Mesendoderm (in vitro differentiated cells): ENCODE measurements around the gene SHPK.

Experiments
- DNase-seq: peaks from one replicate; pipeline ENCODE4 v3.0.0; 2013
- H2AK5ac ChIP-seq: 2 replicates; pipeline ENCODE4 v1.6.1; 2013; ENCODE audit warnings: low read length, inconsistent platforms
- H2BK120ac ChIP-seq: 2 replicates; pipeline ENCODE4 v1.6.1; 2013; ENCODE audit warnings: low read depth, mild to moderate bottlenecking, low read length, moderate library complexity, mixed read lengths
- H2BK15ac ChIP-seq: replicated peaks from 2 replicates; pipeline ENCODE4 v1.6.1; 2013; ENCODE audit warnings: low read depth, mild to moderate bottlenecking, moderate library complexity
- H2BK5ac ChIP-seq: 2 replicates; pipeline ENCODE4 v1.6.1; 2013; ENCODE audit warnings: low read length, inconsistent platforms
- H3K18ac ChIP-seq: 2 replicates; pipeline ENCODE4 v1.6.1; 2013; ENCODE audit warnings: mild to moderate bottlenecking, low read length, mixed read lengths
- H3K23ac ChIP-seq: one replicate; pipeline ENCODE4 v1.6.1; 2013; ENCODE audit warnings: low read length
- H3K27ac ChIP-seq: 2 replicates; pipeline ENCODE4 v1.5.1; 2013; ENCODE audit warnings: low read depth, mild to moderate bottlenecking, inconsistent platforms, low read length, moderate library complexity
- H3K27me3 ChIP-seq: 2 replicates; pipeline ENCODE4 v1.6.1; 2013; ENCODE audit warnings: low read length, control low read depth, mild to moderate bottlenecking, inconsistent platforms; ENCODE audit not compliant: insufficient read depth, poor library complexity
- H3K36me3 ChIP-seq: 2 replicates; pipeline ENCODE4 v1.6.1; 2013; ENCODE audit warnings: low read length, inconsistent platforms; ENCODE audit not compliant: control insufficient read depth, insufficient read depth
- H3K4ac ChIP-seq: one replicate; pipeline ENCODE4 v1.6.1; 2013; ENCODE audit warnings: low read depth, mild to moderate bottlenecking, low read length, moderate library complexity
- H3K4me1 ChIP-seq: 2 replicates; pipeline ENCODE4 v1.6.1; 2013; ENCODE audit warnings: low read depth, low read length, inconsistent platforms; ENCODE audit not compliant: control insufficient read depth
- H3K4me2 ChIP-seq: 2 replicates; pipeline ENCODE4 v1.6.1; 2013; ENCODE audit warnings: low read length
- H3K4me3 ChIP-seq: 2 replicates; pipeline ENCODE4 v1.5.1; 2013; ENCODE audit warnings: mild to moderate bottlenecking, low read length
- H3K56ac ChIP-seq: one replicate; pipeline ENCODE4 v1.6.1; 2013; ENCODE audit warnings: low read length
- H3K79me1 ChIP-seq: 2 replicates; pipeline ENCODE4 v1.6.1; 2013; ENCODE audit warnings: low read length, inconsistent platforms
- H3K79me2 ChIP-seq: 2 replicates; pipeline ENCODE4 v1.6.1; 2013; ENCODE audit warnings: mild to moderate bottlenecking, low read length; ENCODE audit not compliant: control insufficient read depth, insufficient read depth
- H3K9ac ChIP-seq: 2 replicates; pipeline ENCODE4 v1.6.1; 2013; ENCODE audit warnings: low read length, inconsistent platforms
- H4K5ac ChIP-seq: one replicate; pipeline ENCODE4 v1.6.1; 2013; ENCODE audit warnings: low read length
- H4K8ac ChIP-seq: one replicate; pipeline ENCODE4 v1.6.1; 2013; ENCODE audit warnings: low read depth, mild to moderate bottlenecking, control low read depth, low read length, moderate library complexity
- WGBS: extraction: QIAGEN DNeasy Blood & Tissue Kit; methylation state at CpG from one replicate; pipeline ENCODE4 v1.1.7; 2013; ENCODE audit warnings: low lambda C conversion rate, missing lambda C conversion rate; ENCODE audit not compliant: insufficient coverage; ENCODE audit errors: extremely low coverage; 5-methylcytosine and 5-hydroxymethylcytosine counted together

SHPK gene

GRCh38 chr17:3594976-3595375 is 41.1 kb downstream of the SHPK start:
- H3K4me2 ChIP-seq: no peak overlapping the region
- no peak overlapping the region for H3K4ac ChIP-seq
- no peaks in the 10 kb centered on the region for H3K4me1 ChIP-seq
- H3K79me1 ChIP-seq: no peaks in the 10 kb centered on the region
- no peak overlapping the region for H3K4me3 ChIP-seq
- no peak overlapping the region for H3K18ac ChIP-seq
- H3K56ac ChIP-seq: no peak overlapping the region
- no peak overlapping the region for H3K27ac ChIP-seq
- no peaks in the 10 kb centered on the region for H3K36me3 ChIP-seq
- no peak overlapping the region for H4K8ac ChIP-seq
- H2BK15ac ChIP-seq: no peak overlapping the region
- H3K27me3 ChIP-seq: no peaks in the 10 kb centered on the region
- H2BK120ac ChIP-seq: no peak overlapping the region
- no peak overlapping the region for H3K23ac ChIP-seq
- no peak overlapping the region for H2BK5ac ChIP-seq
- no peak overlapping the region for H4K5ac ChIP-seq
- no peak overlapping the region for H2AK5ac ChIP-seq
- no peak for DNase-seq
- no peaks in the 10 kb centered on the region for H3K79me2 ChIP-seq
- no CpG with 5 or more reads among the region's 15 CpGs for WGBS
- H3K9ac ChIP-seq: no peak overlapping the region

- Histone ChIP-seq H3K27me3 (no peaks in the 10 kb centered on the region), H3K4ac (no peak overlapping the region), H3K4me3 (no peak overlapping the region), H3K79me2 (no peaks in the 10 kb centered on the region), H2BK15ac (no peak overlapping the region), H3K36me3 (no peaks in the 10 kb centered on the region), H3K79me1 (no peaks in the 10 kb centered on the region), H3K4me2 (no peak overlapping the region), H3K4me1 (no peaks in the 10 kb centered on the region), H3K27ac (no peak overlapping the region), H3K18ac (no peak overlapping the region), H3K56ac (no peak overlapping the region), H3K23ac (no peak overlapping the region), H2BK120ac (no peak overlapping the region), H3K9ac (no peak overlapping the region), H2BK5ac (no peak overlapping the region), H4K5ac (no peak overlapping the region), H2AK5ac (no peak overlapping the region), H4K8ac (no peak overlapping the region)
- peak; percentile 18 for DNase-seq
- WGBS: no CpG with 5 or more reads among the region's 11 CpGs
Observed at GRCh38 chr17:3594051-3594800, 41.8 kb downstream of the SHPK start.

- H3K79me1 ChIP-seq: no peaks in the 10 kb centered on the region
- H3K23ac ChIP-seq: no peak overlapping the region
- no CpG with 5 or more reads among the region's 5 CpGs for WGBS
- H3K4me3 ChIP-seq: no peak overlapping the region
- H2BK5ac ChIP-seq: no peak overlapping the region
- H2AK5ac ChIP-seq: no peak overlapping the region
- no peak overlapping the region for H3K27ac ChIP-seq
- no peak overlapping the region for H3K18ac ChIP-seq
- no peak overlapping the region for H3K56ac ChIP-seq
- no peaks in the 10 kb centered on the region for H3K4me1 ChIP-seq
- H2BK15ac ChIP-seq: no peak overlapping the region
- no peak overlapping the region for H3K9ac ChIP-seq
- H3K4ac ChIP-seq: no peak overlapping the region
- no peaks in the 10 kb centered on the region for H3K27me3 ChIP-seq
- H3K36me3 ChIP-seq: no peaks in the 10 kb centered on the region
- H3K4me2 ChIP-seq: no peak overlapping the region
- no peak overlapping the region for H2BK120ac ChIP-seq
- no peak overlapping the region for H4K5ac ChIP-seq
- H3K79me2 ChIP-seq: no peaks in the 10 kb centered on the region
- DNase-seq: no peak
- no peak overlapping the region for H4K8ac ChIP-seq
Observed at GRCh38 chr17:3593384-3593783, 42.7 kb downstream of the SHPK start.

GRCh38 chr17:3592216-3592860 is 43.7 kb downstream of the SHPK start:
- Histone ChIP-seq H2BK15ac (no peak overlapping the region), H3K27ac (no peak overlapping the region), H3K56ac (no peak overlapping the region), H2AK5ac (no peak overlapping the region), H3K79me2 (no peaks in the 10 kb centered on the region), H3K18ac (no peak overlapping the region), H4K5ac (no peak overlapping the region), H3K4me1 (no peaks in the 10 kb centered on the region), H3K4me3 (no peak overlapping the region), H3K9ac (no peak overlapping the region), H3K79me1 (no peaks in the 10 kb centered on the region), H2BK120ac (no peak overlapping the region), H3K4me2 (no peak overlapping the region), H3K36me3 (no peaks in the 10 kb centered on the region), H3K27me3 (no peaks in the 10 kb centered on the region), H2BK5ac (no peak overlapping the region), H3K23ac (no peak overlapping the region), H4K8ac (no peak overlapping the region), H3K4ac (no peak overlapping the region)
- no CpG with 5 or more reads among the region's 15 CpGs for WGBS
- no peak for DNase-seq

- H3K4me3 ChIP-seq: no peak overlapping the region
- no peak overlapping the region for H3K9ac ChIP-seq
- H4K8ac ChIP-seq: no peak overlapping the region
- no CpG with 5 or more reads among the region's 15 CpGs for WGBS
- H2BK120ac ChIP-seq: no peak overlapping the region
- no peak overlapping the region for H3K18ac ChIP-seq
- H3K4ac ChIP-seq: no peak overlapping the region
- H3K56ac ChIP-seq: no peak overlapping the region
- no peaks in the 10 kb centered on the region for H3K79me1 ChIP-seq
- H3K27ac ChIP-seq: no peak overlapping the region
- H2BK15ac ChIP-seq: no peak overlapping the region
- no peak for DNase-seq
- no peaks in the 10 kb centered on the region for H3K36me3 ChIP-seq
- H4K5ac ChIP-seq: no peak overlapping the region
- H3K79me2 ChIP-seq: no peaks in the 10 kb centered on the region
- no peaks in the 10 kb centered on the region for H3K4me1 ChIP-seq
- no peak overlapping the region for H2BK5ac ChIP-seq
- H2AK5ac ChIP-seq: no peak overlapping the region
- no peak overlapping the region for H3K4me2 ChIP-seq
- H3K23ac ChIP-seq: no peak overlapping the region
- H3K27me3 ChIP-seq: no peaks in the 10 kb centered on the region
Observed at GRCh38 chr17:3590768-3591167, 45.3 kb downstream of the SHPK start.
